ENCODE measurements around the gene MYH7.

MYH7 gene

GRCh38 chr14:23469127-23469905 lies 33.9 kb upstream of the MYH7 start, which contains the start of gene NGDN (continued):
- TF ChIP-seq PRDM10 (tag by site-specific recombination; IDR thresholded peaks at IDR 0.05) (no peak; the same call in 1 of the 2 replicates), ZNF140 (tag by site-specific recombination; IDR thresholded peaks at IDR 0.05) (no peak), ZNF169 (tag by site-specific recombination; IDR thresholded peaks at IDR 0.05) (no peak), ZNF596 (tag by site-specific recombination; IDR thresholded peaks at IDR 0.05) (no peak), ZNF514 (tag by site-specific recombination; IDR thresholded peaks at IDR 0.05) (no peak), ZFP41 (tag by site-specific recombination; IDR thresholded peaks at IDR 0.05; ENCODE audit: borderline replicate concordance) (no peak), WT1 (tag by site-specific recombination; IDR thresholded peaks at IDR 0.05) (no peak), BCL6B (tag by site-specific recombination; IDR thresholded peaks at IDR 0.05) (no peak), ZNF16 (tag by site-specific recombination; IDR thresholded peaks at IDR 0.05; ENCODE audit: low read depth) (no peak), GLI4 (tag by site-specific recombination; IDR thresholded peaks at IDR 0.05) (no peak), ZNF558 (tag by site-specific recombination; IDR thresholded peaks at IDR 0.05) (no peak), ZNF302 (tag by site-specific recombination; IDR thresholded peaks at IDR 0.05; ENCODE audit: low read depth) (no peak), ZFP69B (tag by site-specific recombination; IDR thresholded peaks at IDR 0.05) (0 out of 2 replicates have a peak, but pooled peaks have one; percentile 19), ZNF239 (tag by site-specific recombination; IDR thresholded peaks at IDR 0.05) (no peak), ELK4 (IDR thresholded peaks at IDR 0.05; ENCODE audit: borderline replicate concordance, low read depth, low read length) (no peak; the same call in 1 of the 2 replicates), ZNF555 (tag by site-specific recombination; conservative IDR thresholded peaks at IDR 0.05) (no peak), SP2 (tag by site-specific recombination; IDR thresholded peaks at IDR 0.05) (peak; percentile 98), ZBTB8A (tag by site-specific recombination; IDR thresholded peaks at IDR 0.05) (no peak), ZNF76 (tag by site-specific recombination; IDR thresholded peaks at IDR 0.05; ENCODE audit: borderline replicate concordance, low read depth) (no peak), ZNF510 (tag by site-specific recombination; IDR thresholded peaks at IDR 0.05; ENCODE audit: insufficient replicate concordance) (no peak), KLF16 (tag by site-specific recombination; IDR thresholded peaks at IDR 0.05) (peak; percentile 16; the same call in 1 of the 2 replicates), ZIC2 (tag by site-specific recombination; IDR thresholded peaks at IDR 0.05) (no peak), KLF1 (tag by site-specific recombination; IDR thresholded peaks at IDR 0.05) (no peak), ZNF2 (tag by site-specific recombination; IDR thresholded peaks at IDR 0.05) (peak; percentile 38; the same call in 1 of the 2 replicates), KLF8 (tag by site-specific recombination; IDR thresholded peaks at IDR 0.05) (no peak), ZNF37A (tag by site-specific recombination; IDR thresholded peaks at IDR 0.05) (no peak), ZNF280C (tag by site-specific recombination; IDR thresholded peaks at IDR 0.05) (no peak), ZNF280D (tag by site-specific recombination; IDR thresholded peaks at IDR 0.05) (no peak), PRDM1 (tag by site-specific recombination; IDR thresholded peaks at IDR 0.05) (no peak), ZNF48 (tag by site-specific recombination; IDR thresholded peaks at IDR 0.05) (no peak)

Data from HEK293 (cell line).